K562 (cell line): ENCODE measurements around the gene TMEM207. TPM values are rescaled to one million over a fixed set of nuclear protein-coding genes. Genes with fewer than 3 reads are reported as not detected.

Source experiments
- ATAC-seq: fragments of 200-7000 bp; cut with Tn5 transposase; 3 replicates; pipeline ENCODE4 v1.9.1; 2020; ENCODE audit warnings: moderate library complexity
- BruUV-seq: library from RNA; stranded (reverse); fragments of 400-500 nt; replicated peaks from 2 replicates; lab custom pipeline; 2021; lab: Mats Ljungman, UMichigan
- CTCF ChIA-PET: fragments of 300-600 bp; formaldehyde crosslinking; extraction: SDS; loops from one replicate; lab custom pipeline; 2021; ENCODE audit warnings: low intra/inter-chr PET ratio; lab: Yijun Ruan, JAX
- POLR2A ChIA-PET: fragments of 300-600, 350-650 bp; sonication (Branson Sonifier 250); formaldehyde crosslinking; extraction: SDS; loops from one replicate; lab custom pipeline; 2021; ENCODE audit warnings: antibody characterized with exemption, inconsistent platforms; lab: Yijun Ruan, JAX
- DNase-seq, 4 experiments: peaks; one replicate each; pipeline versions ENCODE4 v3.0.0 to v3.0.0-alpha.2; 2011 to 2018; ENCODE audit warnings: low spot score in 3 of 4, mixed read lengths in 3 of 4; ENCODE audit errors: extremely low read depth in 1 of 4
- FAIRE-seq: peaks from 2 replicates; lab custom pipeline; 2011; peaks lifted over from hg19 to GRCh38; lab: Jason Lieb, UNC
- H2AFZ ChIP-seq: 2 replicates; pipeline ENCODE4 v1.6.0; 2011; ENCODE audit warnings: low read depth, low read length, control low read depth, inconsistent platforms
- H3K27ac ChIP-seq: fragments of 200-600 bp; 3 replicates; pipeline ENCODE4 v1.8.0; 2011; ENCODE audit warnings: low read depth, mild to moderate bottlenecking, control low read depth, inconsistent platforms, low read length, moderate library complexity, mixed read lengths; ENCODE audit errors: extremely low read depth
- H3K27me3 ChIP-seq, 2 experiments: fragments of 300-600 bp in 1 of 2; 2 replicates in 1 of 2; 3 replicates in 1 of 2; pipeline versions ENCODE4 v1.6.0 to v1.8.0; 2011; ENCODE audit warnings: inconsistent platforms in 2 of 2, low read length in 2 of 2, mild to moderate bottlenecking in 1 of 2, mixed read lengths in 1 of 2, moderate library complexity in 1 of 2; ENCODE audit not compliant: control insufficient read depth in 2 of 2, insufficient read depth in 2 of 2
- H3K36me3 ChIP-seq: fragments of 300-600 bp; 3 replicates; pipeline ENCODE4 v1.8.0; 2011; ENCODE audit warnings: mild to moderate bottlenecking, low read length, inconsistent platforms; ENCODE audit not compliant: control insufficient read depth, insufficient read depth
- H3K4me1 ChIP-seq, 2 experiments: fragments of 200-600 bp in 1 of 2; replicated peaks in 1 of 2; 2 replicates in 1 of 2; 3 replicates in 1 of 2; pipeline versions ENCODE4 v1.5.1 to v1.8.0; 2011; ENCODE audit warnings: inconsistent platforms in 2 of 2, low read length in 2 of 2, mild to moderate bottlenecking in 1 of 2, mixed read lengths in 1 of 2, moderate library complexity in 1 of 2; ENCODE audit not compliant: control insufficient read depth in 2 of 2, insufficient read depth in 2 of 2
- H3K4me2 ChIP-seq: 2 replicates; pipeline ENCODE4 v1.6.1; 2011; ENCODE audit warnings: low read length, control low read depth, inconsistent platforms, mixed read lengths; ENCODE audit not compliant: insufficient read depth
- H3K4me3 ChIP-seq: fragments of 200-600 bp; sonication (generic), shearing (Covaris generic); 2 replicates; pipeline ENCODE4 v1.5.1; 2016; ENCODE audit warnings: control low read depth, inconsistent platforms
- H3K79me2 ChIP-seq: fragments of 200-600 bp; 3 replicates; pipeline ENCODE4 v1.8.0; 2011; ENCODE audit warnings: low read length, inconsistent platforms; ENCODE audit not compliant: control insufficient read depth, insufficient read depth
- H3K9ac ChIP-seq, 2 experiments: 2 replicates each; pipeline versions ENCODE4 v1.6.0 to v1.6.1; 2011; ENCODE audit warnings: low read depth in 2 of 2, low read length in 2 of 2, control low read depth in 1 of 2, inconsistent platforms in 1 of 2, mild to moderate bottlenecking in 1 of 2, mixed read lengths in 1 of 2; ENCODE audit not compliant: insufficient read depth in 1 of 2
- H3K9me1 ChIP-seq: one replicate; pipeline ENCODE4 v1.6.0; 2011; ENCODE audit warnings: inconsistent platforms, mild to moderate bottlenecking, low read length, moderate library complexity; ENCODE audit not compliant: control insufficient read depth, insufficient read depth
- H3K9me3 ChIP-seq: replicated peaks from 2 replicates; pipeline ENCODE4 v1.5.1; 2011; ENCODE audit warnings: low read depth, low read length, inconsistent platforms; ENCODE audit not compliant: control insufficient read depth, insufficient read depth
- H4K20me1 ChIP-seq: replicated peaks from 2 replicates; pipeline ENCODE4 v1.6.1; 2011; ENCODE audit warnings: low read length, inconsistent platforms, mixed read lengths; ENCODE audit not compliant: control insufficient read depth, insufficient read depth
- FOXK2 ChIP-seq, 2 experiments: fragments of 450-650 bp; IDR thresholded peaks in 1 of 2; conservative IDR thresholded peaks in 1 of 2; 2 replicates each; pipeline ENCODE4 v1.6.1; 2016; ENCODE audit warnings: low read depth in 2 of 2, mild to moderate bottlenecking in 1 of 2
- POLR2G ChIP-seq: fragments of 200-400 bp; formaldehyde crosslinking; IDR thresholded peaks from 2 replicates; pipeline ENCODE4 v1.6.1; 2017; ENCODE audit warnings: low read depth, mild to moderate bottlenecking, antibody characterized with exemption, low read length, moderate library complexity
- TAF7 ChIP-seq: fragments of 450-650 bp; IDR thresholded peaks from 2 replicates; pipeline ENCODE4 v1.6.1; 2016; ENCODE audit warnings: missing genetic modification characterization, missing compliant biosample characterization
- TSC22D4 ChIP-seq: fragments of 450-650 bp; IDR thresholded peaks from 2 replicates; pipeline ENCODE4 v1.6.1; 2016; ENCODE audit warnings: missing genetic modification characterization, missing biosample characterization, control low read depth
- WGBS: fragments of 100-300 bp; shearing (Covaris generic); methylation state at CpG from one replicate; pipeline ENCODE4 v1.1.6; 2016; ENCODE audit warnings: low coverage, mixed read lengths; ENCODE audit not compliant: insufficient coverage; ENCODE audit errors: missing lambda C conversion rate; 5-methylcytosine and 5-hydroxymethylcytosine counted together
- in situ Hi-C: fragments of 300-500 bp; cut with MboI; formaldehyde crosslinking; loops from 4 replicates; pipeline ENCODE4 v1.15.0; 2018; ENCODE audit warnings: inconsistent platforms, mixed read lengths
- intact Hi-C: fragments of 100-400 bp; cut with micrococcal nuclease; formaldehyde crosslinking; loops from 2 replicates; pipeline ENCODE4 v1.14.2; 2022
- polyA plus RNA-seq, 8 experiments: library from polyadenylated mRNA; depleted of rRNA in 4 of 8; stranded (reverse) in 5 of 8; unstranded in 3 of 8; fragments of >200 nt; fragmentation: Nextera tagmentation in 2 of 8; fragmentation: Illumina TruSeq in 1 of 8; extraction: Ambion mirVana in 2 of 8; extraction: Trizol in 1 of 8; gene quantifications; 2 replicates each; pipeline versions ENCODE4 v1.2.1 to v1.2.3, GENCODE V29; 2011 to 2014; ENCODE audit warnings: inconsistent platforms in 1 of 8, missing spikeins in 1 of 8
- total RNA-seq, 7 experiments: library from RNA; depleted of rRNA in 6 of 7; stranded (reverse); fragments of >200 nt in 6 of 7; fragmentation: Illumina TruSeq in 2 of 7; extraction: Trizol in 2 of 7; gene quantifications; 2 replicates each; pipeline versions ENCODE4 v1.2.1 to v1.2.3, GENCODE V29; 2011 to 2021; ENCODE audit warnings: low replicate concordance in 1 of 7
- TF ChIP-seq, protein P1 (sequence below): fragments of 450-650 bp; IDR thresholded peaks from 2 replicates; pipeline ENCODE4 v1.6.1; 2017; ENCODE audit warnings: mild to moderate bottlenecking, moderate library complexity
- TF ChIP-seq, protein P2 (sequence below): fragments of 250-450 bp; sonication (Bioruptor Pico); IDR thresholded peaks from 2 replicates; pipeline ENCODE4 v1.8.0; 2021; ENCODE audit warnings: moderate library complexity, mild to moderate bottlenecking, inconsistent platforms
- TF ChIP-seq, protein P3 (sequence below): fragments of 450-650 bp; IDR thresholded peaks from 2 replicates; pipeline ENCODE4 v1.6.1; 2017; ENCODE audit warnings: antibody characterized with exemption, mild to moderate bottlenecking

TMEM207 gene
- total and polyA plus RNA-seq, 9 of the 15 experiments (the other 6 are each of a cell fraction or from before 2014, with no cell fraction given) = 0.04 to 0.10 (median 0.04) TPM; not detected in 4

DNA sequence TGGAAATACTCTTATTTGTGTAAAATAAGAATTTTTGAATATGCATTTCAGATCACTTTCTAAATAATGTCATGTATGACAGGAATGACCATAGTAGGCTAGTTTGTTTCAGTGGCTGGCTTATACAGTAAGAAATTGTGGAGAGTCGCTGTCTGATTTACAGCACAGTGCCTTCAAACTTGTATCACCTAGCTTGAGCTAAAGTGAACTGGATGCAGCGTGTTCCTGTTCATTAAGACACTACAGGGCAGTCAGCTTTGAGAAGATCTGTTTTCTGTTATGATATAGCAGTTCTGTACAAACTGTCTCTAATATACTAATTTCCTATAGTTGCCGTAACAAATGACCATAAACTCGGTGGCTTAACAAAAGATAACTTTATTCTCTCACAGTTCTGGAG lies 51.8 kb downstream of the TMEM207 start:
- Histone ChIP-seq H3K27ac (no peak overlapping the region), H3K9me1 (no peaks in the 10 kb centered on the region)
- TF ChIP-seq, protein P1, sequence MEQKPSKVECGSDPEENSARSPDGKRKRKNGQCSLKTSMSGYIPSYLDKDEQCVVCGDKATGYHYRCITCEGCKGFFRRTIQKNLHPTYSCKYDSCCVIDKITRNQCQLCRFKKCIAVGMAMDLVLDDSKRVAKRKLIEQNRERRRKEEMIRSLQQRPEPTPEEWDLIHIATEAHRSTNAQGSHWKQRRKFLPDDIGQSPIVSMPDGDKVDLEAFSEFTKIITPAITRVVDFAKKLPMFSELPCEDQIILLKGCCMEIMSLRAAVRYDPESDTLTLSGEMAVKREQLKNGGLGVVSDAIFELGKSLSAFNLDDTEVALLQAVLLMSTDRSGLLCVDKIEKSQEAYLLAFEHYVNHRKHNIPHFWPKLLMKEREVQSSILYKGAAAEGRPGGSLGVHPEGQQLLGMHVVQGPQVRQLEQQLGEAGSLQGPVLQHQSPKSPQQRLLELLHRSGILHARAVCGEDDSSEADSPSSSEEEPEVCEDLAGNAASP = no peak
- TF ChIP-seq, protein P2, sequence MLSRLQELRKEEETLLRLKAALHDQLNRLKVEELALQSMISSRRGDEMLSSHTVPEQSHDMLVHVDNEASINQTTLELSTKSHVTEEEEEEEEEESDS = no peak
- TF ChIP-seq, all 486 proteins: peak for 0
- no peak for ATAC-seq
- intact Hi-C loops = no loop called here
- Histone ChIP-seq H3K9me3 (no peaks in the 10 kb centered on the region; the same call in 1 of the 2 replicates), H4K20me1 (no peaks in the 10 kb centered on the region), H3K4me3 (no peak overlapping the region), H2AFZ (no peak overlapping the region), H3K27me3 (no peaks in the 10 kb centered on the region), H3K36me3 (no peaks in the 10 kb centered on the region), H3K79me2 (no peaks in the 10 kb centered on the region), H3K9ac (no peak overlapping the region), H3K4me2 (no peak overlapping the region), H3K4me1 (no peaks in the 10 kb centered on the region)
- ChIA-PET POLR2A (no interaction called here), CTCF (no interaction called here)
- in situ Hi-C loops = no loop called here
- WGBS = 4% methylated on average over 4 of the region's 4 CpGs
- no TSS peak for BruUV-seq
- DNase-seq = no peak
- no peak for FAIRE-seq

DNA sequence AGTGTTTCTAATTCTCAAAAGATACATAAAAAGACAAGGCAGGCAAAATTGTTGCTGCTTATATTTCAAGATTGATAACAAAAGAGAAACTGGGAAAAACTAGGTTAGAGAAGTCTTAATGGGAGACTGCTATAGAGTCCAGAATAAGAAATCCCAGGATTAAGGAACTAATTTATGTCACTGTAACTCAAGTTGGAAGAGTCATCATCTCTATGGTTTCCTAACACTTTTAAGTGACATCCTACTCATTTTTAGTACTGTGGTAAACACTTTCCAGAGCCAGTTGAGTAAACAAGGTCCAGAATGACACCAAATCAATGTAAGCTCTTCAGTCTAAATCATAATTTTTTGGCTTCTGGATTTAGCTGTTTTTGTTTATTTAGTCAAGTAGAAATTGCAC lies 53.7 kb downstream of the TMEM207 start:
- Histone ChIP-seq H3K9me3 (no peaks in the 10 kb centered on the region; the same call in 1 of the 2 replicates), H3K4me2 (no peak overlapping the region), H2AFZ (no peak overlapping the region), H3K27me3 (no peaks in the 10 kb centered on the region), H3K4me3 (no peak overlapping the region), H3K4me1 (no peaks in the 10 kb centered on the region), H3K27ac (no peak overlapping the region), H3K36me3 (no peaks in the 10 kb centered on the region), H3K9ac (no peak overlapping the region), H4K20me1 (no peaks in the 10 kb centered on the region), H3K9me1 (no peaks in the 10 kb centered on the region), H3K79me2 (no peaks in the 10 kb centered on the region)
- DNase-seq (no peak), ATAC-seq (no peak), FAIRE-seq (no peak)
- intact Hi-C loops (no loop called here), in situ Hi-C loops (no loop called here)
- BruUV-seq = no TSS peak
- TF ChIP-seq FOXK2 (conservative IDR thresholded peaks at IDR 0.05 in 1 of 2, IDR thresholded peaks at IDR 0.05 in 1 of 2; ENCODE audit: low read depth in 2 of 2) (no peak), POLR2G (no peak), TSC22D4 (tag) (no peak), TAF7 (tag) (no peak)
- TF ChIP-seq, protein P3, sequence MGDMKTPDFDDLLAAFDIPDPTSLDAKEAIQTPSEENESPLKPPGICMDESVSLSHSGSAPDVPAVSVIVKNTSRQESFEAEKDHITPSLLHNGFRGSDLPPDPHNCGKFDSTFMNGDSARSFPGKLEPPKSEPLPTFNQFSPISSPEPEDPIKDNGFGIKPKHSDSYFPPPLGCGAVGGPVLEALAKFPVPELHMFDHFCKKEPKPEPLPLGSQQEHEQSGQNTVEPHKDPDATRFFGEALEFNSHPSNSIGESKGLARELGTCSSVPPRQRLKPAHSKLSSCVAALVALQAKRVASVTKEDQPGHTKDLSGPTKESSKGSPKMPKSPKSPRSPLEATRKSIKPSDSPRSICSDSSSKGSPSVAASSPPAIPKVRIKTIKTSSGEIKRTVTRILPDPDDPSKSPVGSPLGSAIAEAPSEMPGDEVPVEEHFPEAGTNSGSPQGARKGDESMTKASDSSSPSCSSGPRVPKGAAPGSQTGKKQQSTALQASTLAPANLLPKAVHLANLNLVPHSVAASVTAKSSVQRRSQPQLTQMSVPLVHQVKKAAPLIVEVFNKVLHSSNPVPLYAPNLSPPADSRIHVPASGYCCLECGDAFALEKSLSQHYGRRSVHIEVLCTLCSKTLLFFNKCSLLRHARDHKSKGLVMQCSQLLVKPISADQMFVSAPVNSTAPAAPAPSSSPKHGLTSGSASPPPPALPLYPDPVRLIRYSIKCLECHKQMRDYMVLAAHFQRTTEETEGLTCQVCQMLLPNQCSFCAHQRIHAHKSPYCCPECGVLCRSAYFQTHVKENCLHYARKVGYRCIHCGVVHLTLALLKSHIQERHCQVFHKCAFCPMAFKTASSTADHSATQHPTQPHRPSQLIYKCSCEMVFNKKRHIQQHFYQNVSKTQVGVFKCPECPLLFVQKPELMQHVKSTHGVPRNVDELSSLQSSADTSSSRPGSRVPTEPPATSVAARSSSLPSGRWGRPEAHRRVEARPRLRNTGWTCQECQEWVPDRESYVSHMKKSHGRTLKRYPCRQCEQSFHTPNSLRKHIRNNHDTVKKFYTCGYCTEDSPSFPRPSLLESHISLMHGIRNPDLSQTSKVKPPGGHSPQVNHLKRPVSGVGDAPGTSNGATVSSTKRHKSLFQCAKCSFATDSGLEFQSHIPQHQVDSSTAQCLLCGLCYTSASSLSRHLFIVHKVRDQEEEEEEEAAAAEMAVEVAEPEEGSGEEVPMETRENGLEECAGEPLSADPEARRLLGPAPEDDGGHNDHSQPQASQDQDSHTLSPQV = no peak
- POLR2A ChIA-PET = no interaction called here
- CTCF ChIA-PET = no interaction called here
